NCI-H446 (cell line): Measurements from ENCODE around the gene MLH1.

Experiments
- DNase-seq, 2 experiments: peaks; one replicate each; lab custom pipeline; 2025; lab: John Stamatoyannopoulos, UW

MLH1 gene

DNA sequence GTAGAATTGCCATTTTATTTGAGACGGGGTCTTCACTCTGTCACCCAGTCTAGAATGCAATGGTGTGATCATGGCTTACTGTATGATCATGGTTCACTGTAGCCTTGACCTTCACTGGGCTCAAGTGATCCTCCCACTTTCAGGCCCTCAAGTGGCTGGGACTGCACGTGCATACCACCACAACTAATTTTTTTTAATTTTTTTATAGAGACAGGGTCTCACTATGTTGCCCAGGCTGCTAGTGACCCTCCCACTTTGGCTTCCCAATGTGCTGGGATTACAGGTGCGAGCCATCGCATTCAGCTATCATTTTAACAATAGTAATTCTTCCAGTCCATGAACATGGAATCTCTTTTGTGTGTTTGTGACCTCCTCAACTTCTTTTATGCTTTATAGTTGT lies 12.3 kb upstream of the MLH1 start:
- no peak for DNase-seq

GRCh38 chr3:36988356-36988755 lies 5.0 kb upstream of the MLH1 start:
- no peak for DNase-seq

DNA sequence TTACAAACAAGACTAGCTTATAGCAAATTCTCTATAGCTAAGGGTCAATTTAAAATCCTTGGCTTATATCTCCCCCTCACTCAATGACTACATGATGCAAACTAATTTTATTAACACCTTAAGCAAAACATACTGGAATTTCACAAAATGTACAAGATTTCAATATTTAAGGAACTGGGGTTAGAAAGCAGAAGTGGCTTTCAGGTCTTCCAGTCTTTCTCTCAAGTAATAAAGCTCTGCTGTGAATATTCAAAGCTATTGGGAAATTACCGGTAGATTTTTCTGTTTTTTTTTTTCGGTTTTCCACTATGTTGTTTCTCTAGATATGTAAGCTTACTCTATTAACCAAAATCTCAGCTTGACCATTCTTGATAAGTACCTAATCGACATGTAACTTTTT lies 4.3 kb upstream of the MLH1 start:
- no peak for DNase-seq

- DNase-seq: no peak
Observed at GRCh38 chr3:36989568-36989967, 3.8 kb upstream of the MLH1 start.

GRCh38 chr3:36991147-36991546 lies 2.2 kb upstream of the MLH1 start:
- DNase-seq: no peak

GRCh38 chr3:36991923-36992805 lies 1.2 kb upstream of the MLH1 start:
- DNase-seq: no peak

- no peak for DNase-seq
Observed at GRCh38 chr3:36992806-36993325, 452 bp upstream of the MLH1 start, which contains the start of gene EPM2AIP1. Gene EPM2AIP1, minus strand, starts transcription at chr3:36993131. Its CDS starts 54 bp downstream, at chr3:36993077.

- DNase-seq: no peak
Observed at GRCh38 chr3:37014620-37015019, 21.3 kb downstream of the MLH1 start.

DNA sequence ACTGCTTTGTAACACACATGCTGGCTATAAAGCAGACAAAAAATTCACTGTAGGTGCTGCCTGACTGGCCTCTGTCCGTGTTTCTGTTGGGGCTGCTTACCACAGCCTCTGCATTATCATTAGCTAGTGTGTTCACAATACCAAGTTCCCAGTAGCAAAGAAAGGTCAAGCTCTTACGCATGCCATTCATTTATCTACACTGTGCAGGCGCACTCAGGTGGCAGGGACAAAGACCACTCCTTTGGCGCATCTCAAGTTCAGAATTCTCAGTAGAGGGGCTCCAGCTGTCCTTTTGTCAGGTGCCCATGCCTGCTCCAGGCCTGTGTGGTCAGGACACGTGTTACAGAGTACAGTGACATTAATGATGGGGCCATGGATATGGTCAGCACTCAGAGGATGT lies 22.3 kb downstream of the MLH1 start:
- no peak for DNase-seq

DNA sequence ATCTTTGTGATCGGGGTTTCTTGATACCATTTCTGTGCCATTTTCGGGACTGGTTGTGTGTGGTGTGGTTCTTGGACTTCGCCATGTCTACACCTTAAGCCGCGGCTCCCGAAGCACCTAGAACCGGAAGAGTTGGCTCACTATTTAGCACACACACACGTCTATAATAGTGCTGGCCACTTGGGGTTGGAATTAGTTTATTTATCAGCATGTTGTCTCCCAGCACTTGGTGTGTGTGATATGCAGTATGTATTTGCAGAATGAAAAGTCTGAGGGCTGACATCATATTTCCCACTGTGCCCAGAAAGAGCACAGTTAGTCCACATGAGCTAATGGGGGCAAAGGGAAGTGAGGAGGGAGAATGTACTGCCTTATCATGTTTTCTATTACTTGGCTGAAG lies 23.6 kb downstream of the MLH1 start:
- DNase-seq: no peak

DNA sequence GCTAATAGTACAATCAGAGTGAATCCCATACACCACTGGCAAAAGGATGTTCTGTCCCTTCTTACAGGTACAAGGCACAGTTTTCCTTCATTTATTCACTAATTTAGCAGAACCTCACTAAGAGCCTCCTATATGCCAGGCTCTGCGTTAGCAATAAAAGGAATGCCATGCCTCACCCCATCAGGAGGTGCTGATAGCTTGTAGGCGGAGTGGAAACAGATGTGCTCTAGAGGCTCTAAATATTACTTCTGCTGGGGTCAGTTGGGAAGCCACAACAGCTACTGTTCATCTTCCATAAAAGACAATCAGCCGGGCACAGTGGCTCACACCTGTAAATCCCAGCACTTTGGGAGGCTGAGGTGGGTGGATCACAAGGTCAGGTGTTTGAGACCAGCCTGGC lies 24.4 kb downstream of the MLH1 start:
- DNase-seq: no peak

DNA sequence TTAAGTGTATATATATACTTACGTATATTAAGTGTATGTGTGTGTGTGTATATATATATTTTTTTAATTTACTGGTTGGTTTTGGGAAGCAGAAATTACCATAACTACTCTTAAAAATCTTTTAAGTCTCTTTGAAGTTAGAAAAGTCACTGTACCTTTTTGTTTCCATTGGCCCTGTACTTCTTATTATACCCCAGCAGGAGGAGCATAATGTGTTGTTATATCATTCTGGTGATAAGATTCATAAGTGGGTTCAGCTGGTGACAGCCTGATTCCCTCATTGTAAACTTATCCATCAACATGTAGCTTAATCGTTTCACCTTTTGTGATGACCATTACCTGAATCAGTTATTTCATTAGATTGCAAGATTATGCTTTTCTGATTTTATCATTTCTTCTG lies 30.8 kb downstream of the MLH1 start:
- no peak for DNase-seq

DNA sequence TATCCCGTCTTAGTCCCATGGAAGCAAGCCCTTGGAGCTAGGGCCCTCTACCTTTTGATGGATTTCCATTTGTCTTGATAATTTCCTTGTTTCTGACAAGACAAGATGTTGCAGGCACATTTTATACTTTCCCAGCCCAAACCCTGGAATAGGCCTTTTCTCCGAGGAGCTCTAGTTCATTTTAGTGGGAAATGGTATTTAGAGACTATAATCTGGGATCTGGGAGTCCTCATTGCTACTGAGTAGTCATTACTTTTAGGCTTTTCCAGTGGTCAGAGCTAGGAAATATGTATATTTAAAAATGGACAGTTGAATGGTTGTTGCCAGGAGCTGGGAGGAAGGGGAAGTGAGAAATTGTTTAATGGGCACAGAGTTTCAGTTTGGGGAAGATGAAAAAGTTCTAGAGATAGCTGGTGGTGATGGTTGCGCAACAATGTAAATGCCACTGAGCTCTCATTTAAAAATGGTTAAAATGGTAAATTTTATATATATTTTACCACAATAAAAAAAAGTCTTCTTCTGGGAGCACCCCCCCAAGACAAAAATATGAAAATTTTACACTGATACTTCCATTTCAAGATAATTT lies 31.6 kb downstream of the MLH1 start:
- DNase-seq: no peak

DNA sequence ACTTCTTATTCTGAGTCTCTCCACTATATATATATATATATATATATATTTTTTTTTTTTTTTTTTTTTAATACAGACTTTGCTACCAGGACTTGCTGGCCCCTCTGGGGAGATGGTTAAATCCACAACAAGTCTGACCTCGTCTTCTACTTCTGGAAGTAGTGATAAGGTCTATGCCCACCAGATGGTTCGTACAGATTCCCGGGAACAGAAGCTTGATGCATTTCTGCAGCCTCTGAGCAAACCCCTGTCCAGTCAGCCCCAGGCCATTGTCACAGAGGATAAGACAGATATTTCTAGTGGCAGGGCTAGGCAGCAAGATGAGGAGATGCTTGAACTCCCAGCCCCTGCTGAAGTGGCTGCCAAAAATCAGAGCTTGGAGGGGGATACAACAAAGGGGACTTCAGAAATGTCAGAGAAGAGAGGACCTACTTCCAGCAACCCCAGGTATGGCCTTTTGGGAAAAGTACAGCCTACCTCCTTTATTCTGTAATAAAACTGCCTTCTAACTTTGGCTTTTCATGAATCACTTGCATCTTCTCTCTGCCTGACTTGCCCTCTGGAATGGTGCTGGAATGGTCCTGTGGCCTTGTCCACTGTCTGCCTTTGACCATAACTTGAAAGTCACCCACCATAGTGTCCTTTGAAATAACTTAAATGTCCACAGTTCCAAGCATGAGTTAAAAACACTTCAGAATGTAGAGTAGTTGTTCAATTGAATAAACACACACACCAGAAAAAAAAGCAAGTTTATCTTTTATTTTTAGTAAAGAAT lies 32.4 kb downstream of the MLH1 start:
- no peak for DNase-seq

GRCh38 chr3:37026851-37027250 lies 33.5 kb downstream of the MLH1 start:
- DNase-seq: no peak

GRCh38 chr3:37028329-37028728 lies 35.0 kb downstream of the MLH1 start:
- no peak for DNase-seq

- DNase-seq: no peak
Observed at GRCh38 chr3:37029111-37029510, 35.8 kb downstream of the MLH1 start.

DNA sequence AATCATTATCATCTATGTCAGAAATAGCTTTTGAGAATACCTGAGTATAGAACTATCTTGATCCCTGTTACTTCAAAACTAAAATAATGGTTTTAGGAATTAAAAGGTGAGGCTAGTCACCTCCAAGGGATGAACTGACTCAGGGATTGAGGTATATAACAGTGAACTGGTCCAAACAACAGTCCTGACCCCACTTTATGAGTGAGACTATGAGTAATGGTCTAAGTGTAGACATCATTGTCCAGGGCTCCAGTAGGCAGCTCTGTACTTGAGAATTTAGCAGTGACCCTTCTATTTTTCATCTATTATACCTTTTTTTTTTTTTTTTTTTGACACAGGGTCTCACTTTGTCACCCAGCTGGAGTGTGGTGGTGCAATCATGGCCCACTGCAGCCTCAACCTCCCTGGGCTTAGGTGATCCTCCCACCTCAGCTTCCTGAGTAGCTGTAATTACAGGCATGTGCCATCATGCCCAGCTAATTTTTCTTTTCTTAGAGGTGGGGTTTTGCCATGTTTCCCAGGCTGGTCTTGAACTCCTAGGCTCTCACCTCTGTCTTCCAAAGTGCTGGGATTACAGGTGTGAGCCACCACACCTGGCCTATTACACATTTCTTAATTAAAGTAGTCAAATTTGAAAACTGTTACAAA lies 36.3 kb downstream of the MLH1 start:
- DNase-seq: no peak

DNA sequence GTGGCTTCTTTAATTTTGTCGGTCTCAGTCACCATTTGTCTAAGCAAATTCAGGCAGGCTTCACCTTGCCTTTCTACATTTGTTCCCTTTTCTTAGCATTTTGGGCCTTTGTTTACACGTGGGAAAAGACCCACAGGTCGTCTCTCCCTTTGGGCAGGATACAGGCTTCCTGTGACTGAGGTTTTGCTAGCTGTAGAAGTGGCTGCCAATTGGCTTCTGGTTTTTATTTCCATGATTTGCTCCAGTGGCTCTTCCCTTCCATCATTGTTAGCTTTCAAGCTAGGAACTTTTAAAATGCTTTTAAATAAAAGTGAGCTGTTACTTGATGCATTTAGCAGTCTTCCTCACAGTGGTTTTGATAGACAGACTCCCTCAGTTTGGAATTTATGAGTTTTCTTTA lies 37.3 kb downstream of the MLH1 start:
- no peak for DNase-seq

DNA sequence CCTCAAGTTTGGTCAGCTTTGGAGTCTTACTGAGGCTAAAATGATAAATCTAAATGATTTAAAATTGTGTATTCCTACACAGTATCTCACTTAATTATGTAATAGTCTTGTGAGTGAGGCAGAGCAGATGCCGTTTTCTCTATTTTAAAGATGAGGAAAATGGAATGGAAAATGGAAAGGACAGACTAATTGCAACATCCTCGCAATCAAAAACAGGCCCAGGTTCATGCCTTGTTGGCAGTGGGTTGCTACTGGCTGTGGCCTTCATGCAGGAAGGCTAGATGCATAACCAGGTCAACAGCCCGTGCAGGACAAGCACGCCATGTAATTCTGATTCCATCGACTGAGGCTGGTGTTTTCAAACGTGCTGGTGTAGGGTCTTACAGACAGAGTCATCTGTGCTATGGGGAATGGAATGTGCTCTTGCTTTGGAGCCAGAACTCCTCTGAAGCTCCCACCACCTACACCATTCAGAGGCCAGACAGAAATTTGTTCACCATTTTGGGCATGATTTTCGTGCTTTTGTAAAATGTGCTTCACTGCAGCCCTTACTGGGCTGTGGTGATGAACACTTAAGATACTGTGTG lies 37.9 kb downstream of the MLH1 start:
- DNase-seq: no peak

- DNase-seq: no peak
Observed at GRCh38 chr3:37032961-37033360, 39.6 kb downstream of the MLH1 start.

DNA sequence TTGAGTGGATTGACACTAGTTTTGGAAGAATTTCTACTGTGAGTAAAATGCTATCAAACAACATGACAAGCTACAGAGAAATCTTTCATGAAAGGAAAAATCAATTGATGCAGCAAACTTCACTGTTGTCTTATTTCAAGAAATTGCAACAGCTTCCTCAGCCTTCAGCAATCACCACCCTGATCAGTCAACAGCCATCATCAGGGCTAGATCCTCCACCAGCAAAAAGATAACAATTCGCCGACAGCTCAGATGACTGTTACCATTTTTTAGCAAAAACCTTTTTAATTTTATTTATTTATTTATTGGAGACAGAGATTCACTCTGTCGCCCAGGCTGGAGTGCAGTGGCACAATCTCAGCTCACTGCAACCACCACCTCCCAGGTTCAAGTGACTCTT lies 44.0 kb downstream of the MLH1 start:
- DNase-seq: no peak
